Loucy (cell line): Measurements from ENCODE around the gene CRAMP1.

Experiments
- EZH2phosphoT487 ChIP-seq: fragments of 200-600 bp; IDR thresholded peaks from 2 replicates; pipeline ENCODE4 v1.6.1; 2018; ENCODE audit warnings: antibody characterized with exemption, mild to moderate bottlenecking, moderate library complexity, borderline replicate concordance
- TF ChIP-seq, protein P1 (sequence below): fragments of 200-600 bp; sonication (generic); conservative IDR thresholded peaks from 2 replicates; pipeline ENCODE4 v1.5.1; 2014; ENCODE audit warnings: mild to moderate bottlenecking, antibody characterized with exemption, low read length

GRCh38 chr16:1573301-1573700 is 38.9 kb upstream of the CRAMP1 start:
- TF ChIP-seq, protein P1, sequence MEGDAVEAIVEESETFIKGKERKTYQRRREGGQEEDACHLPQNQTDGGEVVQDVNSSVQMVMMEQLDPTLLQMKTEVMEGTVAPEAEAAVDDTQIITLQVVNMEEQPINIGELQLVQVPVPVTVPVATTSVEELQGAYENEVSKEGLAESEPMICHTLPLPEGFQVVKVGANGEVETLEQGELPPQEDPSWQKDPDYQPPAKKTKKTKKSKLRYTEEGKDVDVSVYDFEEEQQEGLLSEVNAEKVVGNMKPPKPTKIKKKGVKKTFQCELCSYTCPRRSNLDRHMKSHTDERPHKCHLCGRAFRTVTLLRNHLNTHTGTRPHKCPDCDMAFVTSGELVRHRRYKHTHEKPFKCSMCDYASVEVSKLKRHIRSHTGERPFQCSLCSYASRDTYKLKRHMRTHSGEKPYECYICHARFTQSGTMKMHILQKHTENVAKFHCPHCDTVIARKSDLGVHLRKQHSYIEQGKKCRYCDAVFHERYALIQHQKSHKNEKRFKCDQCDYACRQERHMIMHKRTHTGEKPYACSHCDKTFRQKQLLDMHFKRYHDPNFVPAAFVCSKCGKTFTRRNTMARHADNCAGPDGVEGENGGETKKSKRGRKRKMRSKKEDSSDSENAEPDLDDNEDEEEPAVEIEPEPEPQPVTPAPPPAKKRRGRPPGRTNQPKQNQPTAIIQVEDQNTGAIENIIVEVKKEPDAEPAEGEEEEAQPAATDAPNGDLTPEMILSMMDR, result no peak
- TF ChIP-seq EZH2phosphoT487, result no peak
